Activated CD8-positive, alpha-beta memory T cell treated with anti-CD3 and anti-CD28 coated beads, Interleukin-2, amount 50 U/mL, for 1 hour (primary cell): ENCODE data around the gene APAF1.
"Not testable (repeated sequence)": the region's sequence is repeated elsewhere in the genome, so short reads cannot be mapped to it uniquely, and the experiment has no call there.

Source experiments
- DNase-seq: peaks from one replicate; pipeline ENCODE4 v3.0.0-alpha.2; 2020; ENCODE audit errors: extremely low read depth

The APAF1 gene

GRCh38 chr12:98755855-98756254, 110.8 kb downstream of the APAF1 start:
- not testable (repeated sequence) for DNase-seq

DNA sequence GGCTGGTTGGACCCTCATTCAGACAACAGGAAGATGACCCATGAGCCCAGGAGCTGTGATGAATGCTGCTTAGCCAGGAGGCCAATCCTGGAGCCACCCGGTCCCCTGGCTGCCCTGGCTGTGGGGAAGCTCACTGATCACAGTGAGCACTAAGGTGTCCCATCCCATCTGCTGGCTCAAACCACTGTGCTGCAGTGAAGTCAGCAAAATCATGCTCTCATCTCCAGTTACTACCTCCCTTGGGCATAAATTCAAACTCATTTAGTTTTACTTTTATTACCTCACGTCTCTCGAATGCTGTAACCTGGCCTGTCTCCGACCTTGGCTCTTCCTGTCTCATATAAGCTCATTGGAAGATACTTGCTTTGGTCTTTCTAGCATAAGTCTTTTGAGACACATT, 112.4 kb downstream of the APAF1 start:
- DNase-seq, result no peak

- no peak for DNase-seq
Measured at GRCh38 chr12:98758331-98758730, 113.2 kb downstream of the APAF1 start.

GRCh38 chr12:98763656-98764055, 118.6 kb downstream of the APAF1 start:
- no peak for DNase-seq

DNA sequence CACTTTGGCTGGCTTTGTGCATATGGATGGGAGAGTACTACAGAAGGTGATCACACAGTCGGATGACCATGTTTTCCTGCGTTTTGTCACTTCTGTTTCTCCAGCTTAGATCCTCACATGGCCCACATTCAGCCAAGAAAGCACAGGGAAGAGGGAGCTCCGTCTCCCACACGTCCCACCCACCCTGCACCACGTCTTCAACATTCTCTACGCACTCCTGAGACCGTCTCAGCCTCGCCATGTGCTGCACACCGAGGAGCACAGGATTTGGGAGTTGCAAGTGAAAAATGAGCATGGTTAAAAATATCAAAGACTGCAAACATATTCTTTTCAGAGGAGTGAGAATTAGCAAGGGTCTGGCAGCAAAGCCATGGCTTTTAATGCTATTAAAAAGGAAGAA, 122.2 kb downstream of the APAF1 start:
- no peak for DNase-seq

DNA sequence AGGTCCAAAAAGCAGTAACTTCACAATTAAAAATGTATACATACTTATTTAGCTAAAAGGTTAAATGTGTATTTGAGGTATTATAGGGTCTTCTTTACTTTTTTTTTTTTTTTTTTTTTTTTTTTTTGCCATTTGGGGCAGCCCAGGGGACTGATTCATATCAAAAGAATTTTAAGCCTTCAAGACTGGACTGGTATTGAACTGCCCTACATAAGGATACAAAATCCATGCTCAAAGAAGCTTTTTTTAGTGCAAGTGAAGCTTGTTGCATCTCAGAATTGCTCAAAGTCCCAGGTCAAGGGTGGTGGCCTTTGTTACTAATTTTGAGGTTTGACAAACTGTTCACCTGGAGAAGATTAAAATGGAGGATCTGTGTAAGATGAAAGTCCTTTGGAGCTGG, 124.0 kb downstream of the APAF1 start:
- DNase-seq, result no peak

DNA sequence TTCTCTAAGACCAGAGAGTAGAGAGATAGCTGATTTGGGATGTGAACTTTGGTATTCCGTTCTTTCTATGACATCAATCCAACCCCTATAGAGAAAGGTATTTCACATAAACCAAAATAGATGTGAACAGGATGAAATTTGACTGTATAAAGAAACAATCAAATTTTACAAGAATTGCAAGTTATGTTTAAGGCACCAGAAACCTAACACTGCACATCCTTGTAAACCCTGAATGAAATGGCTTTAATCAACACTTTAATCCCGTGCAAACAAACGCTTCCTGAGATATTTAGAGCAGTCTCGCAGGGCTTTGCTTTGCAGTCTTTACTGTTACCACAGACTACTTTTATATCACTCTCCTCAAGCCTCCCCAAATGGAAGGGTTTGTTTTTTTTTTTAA, 125.1 kb downstream of the APAF1 start:
- DNase-seq, result no peak

DNA sequence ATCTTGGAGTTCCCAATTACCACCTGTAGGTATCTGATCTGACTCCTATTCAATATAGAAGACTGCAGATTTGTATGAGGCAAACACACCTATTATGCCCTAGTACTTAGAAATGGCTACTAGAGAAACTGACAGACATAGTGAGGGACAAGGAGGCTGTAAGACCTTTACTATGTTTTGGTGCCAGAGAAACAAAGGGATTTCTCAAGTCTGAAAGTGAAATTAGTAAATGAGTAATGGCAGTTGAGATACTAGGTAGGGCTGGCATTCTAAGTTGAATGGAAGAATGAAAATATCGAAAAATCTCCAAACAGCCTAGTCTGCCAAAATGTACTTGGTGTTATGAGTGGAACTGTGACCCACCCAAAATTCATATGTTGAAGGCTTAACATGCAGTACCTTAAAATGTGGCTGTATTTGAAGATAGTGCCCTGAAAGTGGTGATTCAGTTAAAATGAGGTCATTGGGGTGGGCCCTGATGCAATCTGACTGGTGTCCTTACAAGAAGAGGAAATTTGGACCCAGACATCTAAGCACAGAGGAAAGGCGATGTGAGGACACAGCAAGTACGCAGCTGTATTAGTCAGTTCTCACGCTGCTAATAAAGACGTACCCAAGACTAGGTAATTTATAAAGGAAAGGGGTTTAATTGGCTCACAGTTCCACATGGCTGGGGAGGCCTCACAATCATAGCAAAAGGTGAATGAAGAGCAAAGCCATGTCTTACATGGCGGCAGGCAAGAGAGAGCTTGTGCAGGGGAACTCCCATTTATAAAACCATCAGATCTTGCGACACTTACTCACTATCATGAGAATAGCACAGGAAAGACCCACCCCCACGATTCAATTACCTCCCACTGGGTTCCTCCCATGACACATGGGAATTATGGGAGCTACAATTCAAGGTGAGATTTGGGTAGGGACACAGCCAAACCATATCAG, 127.0 kb downstream of the APAF1 start:
- no peak for DNase-seq

DNA sequence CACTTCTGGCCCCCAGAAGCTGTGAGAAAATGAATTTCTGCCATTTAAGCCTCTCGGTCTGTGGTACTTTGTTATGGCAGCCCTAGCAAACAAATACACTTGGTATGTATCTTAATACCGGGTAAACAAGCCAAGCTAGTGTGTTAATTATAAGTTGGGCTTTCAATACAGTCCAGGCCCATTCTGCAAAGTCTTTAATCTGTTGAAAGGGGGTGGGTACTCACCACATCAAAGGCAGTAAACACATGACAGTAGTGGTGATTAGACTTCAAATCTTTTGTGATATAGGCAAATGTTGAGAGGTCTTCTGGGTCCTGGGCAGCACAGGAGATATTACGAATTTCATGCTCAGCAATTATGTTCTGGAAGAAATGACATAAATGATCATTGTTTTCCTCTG, 127.7 kb downstream of the APAF1 start:
- DNase-seq, result no peak

DNA sequence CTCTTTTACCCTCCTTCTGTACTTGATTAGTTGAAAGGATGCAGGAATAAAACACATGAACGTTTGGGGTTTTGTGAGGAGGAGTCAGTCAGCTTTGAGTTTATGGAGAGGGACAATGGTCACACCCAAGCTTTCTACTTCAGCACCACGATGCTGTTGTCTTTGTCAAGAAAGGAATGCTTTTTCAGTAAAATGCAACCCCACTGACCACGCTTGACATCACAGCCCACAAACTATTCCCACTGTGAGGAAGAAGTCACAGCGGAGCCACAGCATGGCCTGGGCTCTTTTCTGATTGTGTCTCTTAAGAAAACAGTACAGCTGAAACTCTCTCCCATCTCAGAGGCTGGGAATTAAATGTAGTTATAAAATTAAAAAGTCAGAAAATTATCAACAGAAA, 135.2 kb downstream of the APAF1 start:
- DNase-seq, result no peak

DNA sequence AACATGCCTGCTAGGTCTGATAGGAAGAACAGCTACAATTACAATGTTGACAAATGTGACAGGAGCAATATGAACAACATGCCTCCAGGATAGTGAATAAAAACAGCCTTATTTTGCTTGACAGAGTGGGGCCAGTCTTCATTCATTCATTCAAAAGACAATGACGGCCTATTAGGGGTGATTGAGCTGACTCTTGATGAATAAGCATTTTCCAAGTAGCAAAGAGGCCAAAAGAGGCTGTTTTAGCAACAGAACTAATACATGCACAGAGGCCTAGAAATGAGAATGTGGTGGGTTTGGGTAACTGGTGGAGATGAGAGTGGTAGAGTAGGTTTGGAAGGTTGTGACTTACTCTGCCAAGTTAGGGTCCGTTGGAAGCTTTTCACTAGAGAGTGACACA, 138.3 kb downstream of the APAF1 start:
- no peak for DNase-seq
